ENCODE data around the gene SBF2. TPM values are rescaled to one million over a fixed set of nuclear protein-coding genes. Genes with fewer than 3 reads are reported as not detected.

SBF2 gene
- total and polyA plus RNA-seq, 2 of the 13 experiments (the other 11 are each of a cell fraction or from before 2014, with no cell fraction given): 24.0 to 45.8 TPM

- TF ChIP-seq HMGXB3 (CRISPR knock-in tag; IDR thresholded peaks at IDR 0.05; ENCODE audit: borderline replicate concordance) (0 out of 2 replicates have a peak, but pooled peaks have one; percentile 8), NR2F1 (CRISPR knock-in tag; IDR thresholded peaks at IDR 0.05) (peak; percentile 77 to 80; a peak in 3 of 4 replicates), ZNF225 (CRISPR knock-in tag; IDR thresholded peaks at IDR 0.05) (peak; percentile 62; the same call in 1 of the 2 replicates), FOXO4 (CRISPR knock-in tag; conservative IDR thresholded peaks at IDR 0.05) (0 out of 2 replicates have a peak, but pooled peaks have one; percentile 37), SNAPC5 (CRISPR knock-in tag; IDR thresholded peaks at IDR 0.05; ENCODE audit: borderline replicate concordance) (no peak)
These were observed 8.9 kb upstream of the SBF2 start (continued) for GRCh38 chr11:10302744-10303557.
